ENCODE measurements around the gene HTT. TPM values are rescaled to one million over a fixed set of nuclear protein-coding genes. Genes with fewer than 3 reads are reported as not detected.

Gene HTT
- total RNA-seq, 4 donors from 2014 or later: 28.9 to 141 (median 42.0) TPM

DNA sequence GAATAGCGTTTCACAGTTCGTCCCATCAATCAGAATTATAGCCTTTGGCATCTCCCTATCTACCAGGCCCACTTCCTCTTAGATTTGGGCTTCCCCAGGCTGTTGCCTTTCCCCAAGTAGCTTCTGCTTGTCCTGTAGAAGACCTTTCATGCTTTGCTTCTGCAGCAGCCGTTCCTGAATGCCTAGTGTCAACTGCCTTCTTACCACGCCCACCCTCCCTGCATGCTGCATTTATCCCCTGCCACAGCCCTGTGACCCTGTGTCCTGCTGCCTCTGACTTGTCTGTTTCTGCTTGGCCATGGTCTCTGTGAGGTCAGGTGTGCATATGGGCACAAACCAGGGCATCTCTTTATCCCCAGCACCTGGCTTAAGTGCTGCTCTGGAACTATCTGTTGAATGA, 56.3 kb downstream of the HTT start:
- intact Hi-C loops (cut with DNase I; ENCODE audit: low total_unique reads): no loop called here
- H3K4me3 ChIP-seq (ENCODE audit: low read depth, poor library complexity, severe bottlenecking): no peak overlapping the region
- TF ChIP-seq POLR2A (IDR thresholded peaks at IDR 0.05) (no peak), CTCF (IDR thresholded peaks at IDR 0.05) (no peak)
- 82 to 83% methylated on average over 4 of the region's 4 CpGs for WGBS, 2 donors
- DNase-seq (ENCODE audit: low spot score in 2 of 2): no peak

DNA sequence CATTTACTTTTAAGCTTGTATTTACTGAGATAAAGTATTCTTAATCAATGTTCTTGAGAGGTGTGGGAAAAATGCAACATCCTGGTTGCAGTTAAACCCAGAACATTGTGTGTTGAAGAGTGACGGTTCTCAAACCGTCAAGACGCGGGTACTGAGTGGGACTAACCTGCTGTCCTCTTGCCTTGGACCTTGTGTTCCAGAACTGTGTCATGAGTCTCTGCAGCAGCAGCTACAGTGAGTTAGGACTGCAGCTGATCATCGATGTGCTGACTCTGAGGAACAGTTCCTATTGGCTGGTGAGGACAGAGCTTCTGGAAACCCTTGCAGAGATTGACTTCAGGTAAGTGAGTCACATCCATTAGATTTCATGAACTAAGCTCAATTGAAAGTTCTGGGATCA, 59.7 kb downstream of the HTT start:
- intact Hi-C loops (cut with DNase I; ENCODE audit: low total_unique reads): no loop called here
- no peak overlapping the region for H3K4me3 ChIP-seq (ENCODE audit: low read depth, poor library complexity, severe bottlenecking)
- whole genome bisulfite sequencing, 2 donors: 90 to 94% methylated on average over 5 of the region's 5 CpGs
- TF ChIP-seq POLR2A (IDR thresholded peaks at IDR 0.05) (no peak), CTCF (IDR thresholded peaks at IDR 0.05) (no peak)
- no peak for DNase-seq (ENCODE audit: low spot score in 2 of 2)

DNA sequence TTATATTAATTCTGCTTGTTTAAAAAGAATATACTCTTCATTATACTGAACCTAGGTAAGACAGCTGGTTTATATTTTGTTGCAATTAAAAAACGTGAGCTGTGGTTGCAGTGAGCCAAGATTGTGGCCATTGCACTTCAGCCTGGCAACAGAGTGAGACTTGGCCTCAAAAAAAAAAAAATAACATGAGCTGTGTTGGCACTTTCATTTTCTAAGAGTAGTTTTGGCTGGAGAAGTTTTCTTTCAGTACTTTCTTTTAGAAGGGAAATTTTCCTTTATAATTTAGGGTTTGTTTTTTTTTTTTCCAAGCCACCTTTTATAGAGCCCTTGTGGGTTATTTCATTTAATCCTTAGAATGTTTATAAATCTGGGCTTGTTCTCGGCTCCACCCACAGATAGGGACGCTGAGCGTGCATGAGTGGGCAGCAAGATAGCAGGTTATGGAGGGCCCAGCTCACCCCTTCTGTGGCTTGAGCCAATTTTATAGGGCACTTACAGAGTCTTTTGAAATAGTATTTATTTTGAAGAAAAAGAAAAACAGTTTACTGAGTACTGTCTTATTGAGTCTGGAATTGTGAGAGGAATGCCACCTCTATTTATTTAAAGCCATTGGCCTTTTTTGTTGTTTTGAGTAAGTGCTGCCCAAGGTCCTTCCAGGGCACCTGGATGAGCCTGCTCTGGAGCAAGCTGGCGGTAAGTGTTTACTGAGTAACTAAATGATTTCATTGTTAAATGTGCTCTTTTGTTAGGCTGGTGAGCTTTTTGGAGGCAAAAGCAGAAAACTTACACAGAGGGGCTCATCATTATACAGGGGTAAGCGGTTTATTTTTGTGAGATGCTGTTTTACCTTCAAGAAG, 60.9 kb downstream of the HTT start:
- TF ChIP-seq CTCF (IDR thresholded peaks at IDR 0.05) (no peak), POLR2A (IDR thresholded peaks at IDR 0.05) (no peak)
- 70 to 78% methylated on average over 6 of the region's 6 CpGs for WGBS, 2 donors
- intact Hi-C loops (cut with DNase I; ENCODE audit: low total_unique reads): no loop called here
- no peak overlapping the region for H3K4me3 ChIP-seq (ENCODE audit: low read depth, poor library complexity, severe bottlenecking)
- no peak for DNase-seq (ENCODE audit: low spot score in 2 of 2)

DNA sequence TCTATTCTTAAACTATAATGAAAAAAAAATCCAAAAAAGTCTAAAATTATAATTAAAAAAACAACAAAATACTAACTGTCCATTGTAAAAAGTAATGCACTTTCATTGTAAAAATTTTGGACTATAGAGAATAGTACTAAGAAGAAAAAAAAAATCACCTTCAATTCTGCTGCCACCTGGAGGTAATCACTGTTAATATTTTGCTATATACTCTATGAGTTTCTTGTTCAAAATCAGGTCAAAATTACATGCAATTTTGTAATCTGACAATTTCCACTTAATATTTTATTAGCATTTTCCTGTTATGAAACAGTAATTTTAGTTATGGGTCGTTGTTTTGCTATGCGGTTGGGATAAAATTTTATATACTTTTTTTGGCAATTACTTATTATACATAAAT, 62.0 kb downstream of the HTT start:
- H3K4me3 ChIP-seq (ENCODE audit: low read depth, poor library complexity, severe bottlenecking): no peak overlapping the region
- 96 to 99% methylated on average over 2 of the region's 2 CpGs for WGBS, 2 donors
- intact Hi-C loops (cut with DNase I; ENCODE audit: low total_unique reads): no loop called here
- no peak for DNase-seq (ENCODE audit: low spot score in 2 of 2)
- TF ChIP-seq CTCF (IDR thresholded peaks at IDR 0.05) (no peak), POLR2A (IDR thresholded peaks at IDR 0.05) (no peak)

DNA sequence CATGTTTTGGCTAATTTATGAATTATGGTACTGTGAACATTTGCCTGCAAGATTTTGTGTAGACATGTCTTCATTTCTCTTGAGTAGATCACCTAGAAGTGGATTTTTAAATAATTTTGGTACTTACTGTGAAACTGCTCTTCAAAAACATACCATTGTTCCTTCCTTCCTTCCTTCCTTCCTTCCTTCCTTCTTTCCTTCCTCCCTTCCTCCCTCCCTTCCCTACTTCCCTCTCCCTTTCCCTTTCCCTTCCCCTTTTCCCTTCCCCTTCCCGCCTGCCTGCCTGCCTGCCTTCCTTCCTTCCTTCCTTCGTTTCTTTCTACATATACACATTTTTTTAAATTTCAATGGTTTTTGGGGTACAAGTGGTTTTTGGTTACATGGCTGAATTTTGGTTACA, 63.4 kb downstream of the HTT start:
- no peak for TF ChIP-seq CTCF (IDR thresholded peaks at IDR 0.05)
- TF ChIP-seq POLR2A (IDR thresholded peaks at IDR 0.05): no peak
- WGBS, 2 donors: 80 to 81% methylated on average over 2 of the region's 2 CpGs
- intact Hi-C loops (cut with DNase I; ENCODE audit: low total_unique reads): no loop called here
- no peak for DNase-seq (ENCODE audit: low spot score in 2 of 2)
- H3K4me3 ChIP-seq (ENCODE audit: low read depth, poor library complexity, severe bottlenecking): no peak overlapping the region

All from lower leg skin (tissue), 4 donors.